Nephron progenitor cell (in vitro differentiated cells): ENCODE data around the gene PPP6R3.

Experiments used
- DNase-seq: peaks from one replicate; pipeline ENCODE4 v3.0.0; 2021
- H3K27ac Mint-ChIP-seq: 2 replicates; pipeline ENCODE4 v1.8.0; 2021; ENCODE audit warnings: mild to moderate bottlenecking, moderate library complexity, mixed read lengths
- H3K27me3 Mint-ChIP-seq: 2 replicates; pipeline ENCODE4 v1.8.0; 2021; ENCODE audit warnings: mild to moderate bottlenecking, low read depth, mixed read lengths; ENCODE audit not compliant: poor library complexity
- H3K36me3 Mint-ChIP-seq: 2 replicates; pipeline ENCODE4 v1.8.0; 2021; ENCODE audit warnings: low read depth, mixed read lengths
- H3K4me1 Mint-ChIP-seq: 2 replicates; pipeline ENCODE4 v1.8.0; 2021; ENCODE audit warnings: mixed read lengths
- H3K4me3 Mint-ChIP-seq: 2 replicates; pipeline ENCODE4 v1.8.0; 2021; ENCODE audit warnings: mild to moderate bottlenecking, moderate library complexity, mixed read lengths
- H3K9me3 Mint-ChIP-seq: 2 replicates; pipeline ENCODE4 v1.8.0; 2021; ENCODE audit warnings: mild to moderate bottlenecking, moderate library complexity, mixed read lengths
- TF ChIP-seq, protein P1 (sequence below): fragments of 200-600 bp; sonication (generic); IDR thresholded peaks from 2 replicates; pipeline ENCODE4 v1.5.0; 2021; ENCODE audit warnings: antibody characterized with exemption

PPP6R3 gene

DNA sequence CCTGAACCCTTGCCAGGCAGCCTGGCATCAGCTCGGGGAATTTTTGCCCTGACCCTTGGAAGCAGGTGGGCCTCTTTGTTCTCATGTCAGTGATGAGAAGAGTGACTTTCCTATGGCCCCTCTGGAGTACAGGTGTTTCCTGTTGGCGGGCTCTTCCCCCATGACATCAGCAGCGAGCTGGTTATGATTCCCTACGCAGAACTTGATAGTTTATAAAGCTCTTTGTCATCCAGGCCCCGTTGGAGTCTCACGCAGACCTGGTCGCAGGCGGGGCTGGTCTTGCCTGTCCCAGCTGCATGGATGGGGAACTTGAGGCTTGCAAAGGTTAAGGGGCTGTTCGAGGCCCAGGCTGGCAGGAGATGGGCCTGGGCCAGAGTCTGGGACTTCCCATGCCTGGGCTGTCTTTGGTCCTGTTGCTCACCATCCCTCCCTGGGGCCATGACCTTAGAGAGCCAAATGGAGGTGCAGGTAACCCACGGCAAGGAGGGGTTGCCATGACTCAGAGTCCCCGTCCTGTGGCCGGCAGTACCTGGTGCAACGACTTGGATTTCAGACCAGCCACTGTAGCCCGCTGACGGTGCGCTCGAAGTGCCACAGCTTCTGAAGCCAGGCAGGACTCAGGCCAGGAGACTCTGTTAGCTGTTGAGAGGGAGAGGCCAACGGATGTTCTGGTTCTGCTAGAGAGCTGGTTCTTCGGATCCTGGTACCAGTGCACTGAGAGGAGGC lies 45.9 kb upstream of the PPP6R3 start:
- H3K27me3 Mint-ChIP-seq = peaks cover 2% of the 10 kb centered on the region
- TF ChIP-seq, protein P1, sequence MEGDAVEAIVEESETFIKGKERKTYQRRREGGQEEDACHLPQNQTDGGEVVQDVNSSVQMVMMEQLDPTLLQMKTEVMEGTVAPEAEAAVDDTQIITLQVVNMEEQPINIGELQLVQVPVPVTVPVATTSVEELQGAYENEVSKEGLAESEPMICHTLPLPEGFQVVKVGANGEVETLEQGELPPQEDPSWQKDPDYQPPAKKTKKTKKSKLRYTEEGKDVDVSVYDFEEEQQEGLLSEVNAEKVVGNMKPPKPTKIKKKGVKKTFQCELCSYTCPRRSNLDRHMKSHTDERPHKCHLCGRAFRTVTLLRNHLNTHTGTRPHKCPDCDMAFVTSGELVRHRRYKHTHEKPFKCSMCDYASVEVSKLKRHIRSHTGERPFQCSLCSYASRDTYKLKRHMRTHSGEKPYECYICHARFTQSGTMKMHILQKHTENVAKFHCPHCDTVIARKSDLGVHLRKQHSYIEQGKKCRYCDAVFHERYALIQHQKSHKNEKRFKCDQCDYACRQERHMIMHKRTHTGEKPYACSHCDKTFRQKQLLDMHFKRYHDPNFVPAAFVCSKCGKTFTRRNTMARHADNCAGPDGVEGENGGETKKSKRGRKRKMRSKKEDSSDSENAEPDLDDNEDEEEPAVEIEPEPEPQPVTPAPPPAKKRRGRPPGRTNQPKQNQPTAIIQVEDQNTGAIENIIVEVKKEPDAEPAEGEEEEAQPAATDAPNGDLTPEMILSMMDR = no peak
- H3K4me1 Mint-ChIP-seq = peaks cover 6% of the 10 kb centered on the region
- H3K36me3 Mint-ChIP-seq = peaks cover 60% of the 10 kb centered on the region
- DNase-seq = no peak
- H3K27ac Mint-ChIP-seq = no peak overlapping the region
- H3K4me3 Mint-ChIP-seq = no peak overlapping the region
- no peaks in the 10 kb centered on the region for H3K9me3 Mint-ChIP-seq

DNA sequence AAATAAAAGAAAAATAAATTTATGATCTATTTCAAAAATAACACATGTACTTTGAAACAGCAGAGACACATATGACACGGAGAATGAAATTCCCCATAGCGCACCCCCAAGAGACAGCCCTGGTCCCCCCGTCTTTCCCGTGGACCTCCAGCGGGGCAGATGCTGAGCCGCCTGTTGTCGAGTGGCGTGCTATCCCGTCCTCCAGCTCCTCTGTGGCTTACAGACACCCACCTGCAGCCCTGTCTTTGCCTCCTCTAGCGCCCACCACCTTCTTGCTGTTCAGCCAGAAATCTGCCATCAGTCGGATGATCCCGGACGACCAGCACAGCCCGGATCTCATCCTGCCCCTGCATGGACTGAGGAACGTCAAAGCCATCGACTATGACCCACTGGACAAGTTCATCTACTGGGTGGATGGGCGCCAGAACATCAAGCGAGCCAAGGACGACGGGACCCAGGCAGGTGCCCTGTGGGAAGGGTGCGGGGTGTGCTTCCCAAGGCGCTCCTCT lies 44.4 kb upstream of the PPP6R3 start:
- Mint-ChIP-seq H3K27ac (no peak overlapping the region), H3K4me3 (no peak overlapping the region), H3K9me3 (no peaks in the 10 kb centered on the region), H3K4me1 (peaks cover 6% of the 10 kb centered on the region), H3K36me3 (peaks cover 61% of the 10 kb centered on the region), H3K27me3 (peaks cover 2% of the 10 kb centered on the region)
- no peak for DNase-seq
- TF ChIP-seq, protein P1 = no peak

DNA sequence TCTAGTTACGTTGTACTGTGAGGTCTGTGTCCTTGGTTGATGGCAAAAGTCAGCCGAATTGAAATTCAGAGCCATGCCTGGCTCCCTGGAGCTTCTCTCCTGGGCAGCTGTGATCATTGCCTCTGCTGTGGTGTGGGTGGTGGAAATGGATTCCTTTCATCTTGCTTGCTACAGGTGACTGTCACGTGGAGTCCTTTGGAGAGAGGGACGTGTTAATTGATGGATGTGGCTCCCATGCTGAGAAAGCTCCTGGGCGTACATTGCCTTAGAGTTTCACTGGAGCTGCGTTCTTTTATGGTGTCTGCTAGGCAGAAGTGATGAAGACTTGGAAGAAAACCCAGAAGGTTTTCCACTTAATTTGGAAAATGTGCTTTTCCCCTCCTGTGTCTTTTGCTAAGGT lies 41.9 kb upstream of the PPP6R3 start:
- H3K4me3 Mint-ChIP-seq = no peak overlapping the region
- peak overlapping the region; percentile 65 for H3K27ac Mint-ChIP-seq
- H3K9me3 Mint-ChIP-seq = no peaks in the 10 kb centered on the region

DNA sequence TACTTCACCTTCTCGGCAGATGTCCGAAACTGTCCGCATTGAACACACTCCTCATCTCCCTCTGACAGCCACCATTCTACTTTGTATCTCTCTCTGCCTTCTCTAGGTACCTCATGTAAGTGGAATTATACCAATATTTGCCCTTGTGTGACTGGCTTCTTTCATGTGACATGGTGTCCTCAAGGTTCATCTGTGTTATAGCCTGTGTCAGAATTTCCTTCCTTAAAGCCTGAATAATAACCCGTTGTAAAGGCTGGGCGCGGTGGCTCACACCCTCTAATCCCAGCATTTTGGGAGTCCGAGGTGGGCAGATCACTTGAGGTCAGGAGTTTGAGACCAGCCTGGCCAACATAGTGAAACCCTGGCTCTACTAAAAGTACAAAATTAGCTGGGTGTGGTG lies 40.4 kb upstream of the PPP6R3 start:
- no peak overlapping the region for H3K27ac Mint-ChIP-seq
- peaks cover 12% of the 10 kb centered on the region for H3K4me1 Mint-ChIP-seq
- TF ChIP-seq, protein P1 = no peak
- DNase-seq = no peak
- H3K9me3 Mint-ChIP-seq = no peaks in the 10 kb centered on the region
- H3K4me3 Mint-ChIP-seq = no peak overlapping the region
- peaks cover 60% of the 10 kb centered on the region for H3K36me3 Mint-ChIP-seq
- H3K27me3 Mint-ChIP-seq = peaks cover 2% of the 10 kb centered on the region

More for the DNA sequence above, 41.9 kb upstream of the PPP6R3 start:
- peaks cover 64% of the 10 kb centered on the region for H3K36me3 Mint-ChIP-seq
- peaks cover 12% of the 10 kb centered on the region for H3K4me1 Mint-ChIP-seq
- TF ChIP-seq, protein P1 = no peak
- no peak for DNase-seq
- peaks cover 2% of the 10 kb centered on the region for H3K27me3 Mint-ChIP-seq

DNA sequence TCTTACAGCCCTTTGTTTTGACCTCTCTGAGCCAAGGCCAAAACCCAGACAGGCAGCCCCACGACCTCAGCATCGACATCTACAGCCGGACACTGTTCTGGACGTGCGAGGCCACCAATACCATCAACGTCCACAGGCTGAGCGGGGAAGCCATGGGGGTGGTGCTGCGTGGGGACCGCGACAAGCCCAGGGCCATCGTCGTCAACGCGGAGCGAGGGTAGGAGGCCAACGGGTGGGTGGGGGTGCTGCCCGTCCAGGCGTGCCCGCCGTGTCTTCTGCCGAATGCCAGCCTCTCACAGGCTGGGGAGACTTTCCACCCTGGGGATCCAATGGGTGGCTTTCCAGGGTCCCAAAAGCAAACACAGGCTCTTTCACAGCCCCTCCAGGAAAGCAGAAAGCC lies 37.1 kb upstream of the PPP6R3 start:
- Mint-ChIP-seq H3K27ac (peak overlapping the region; percentile 29), H3K36me3 (peaks cover 71% of the 10 kb centered on the region), H3K27me3 (peaks cover under 1% of the 10 kb centered on the region), H3K9me3 (peaks cover 7% of the 10 kb centered on the region), H3K4me1 (peaks cover 11% of the 10 kb centered on the region), H3K4me3 (no peak overlapping the region)
- DNase-seq = no peak
- TF ChIP-seq, protein P1 = no peak
